ENCODE results near the gene GAGE1. TPM values are rescaled to one million over a fixed set of nuclear protein-coding genes. Genes with fewer than 3 reads are reported as not detected.
"Not testable (repeated sequence)": the region's sequence is repeated elsewhere in the genome, so short reads cannot be mapped to it uniquely, and the experiment has no call there.

GAGE1 gene
- polyA plus RNA-seq (2013, experiment 1 of 2): not detected
- polyA plus RNA-seq (2013, experiment 2 of 2): not detected

- not testable (repeated sequence) for H3K4ac ChIP-seq (ENCODE audit: low read length); H4K91ac ChIP-seq (ENCODE audit: low read depth, low read length, poor library complexity); H3K36me3 ChIP-seq (replicated peaks in 1 of 2; ENCODE audit: control insufficient read depth in 2 of 2, insufficient read depth in 2 of 2, low read length in 2 of 2); H3K9ac ChIP-seq (ENCODE audit: low read depth, low read length, poor library complexity); H3K27ac ChIP-seq (replicated peaks; ENCODE audit: low read length); H2BK5ac ChIP-seq (ENCODE audit: low read length); H2BK12ac ChIP-seq (ENCODE audit: low read length); H3K79me1 ChIP-seq (ENCODE audit: low read depth, low read length); H2BK15ac ChIP-seq (ENCODE audit: low read length); H3K23ac ChIP-seq (ENCODE audit: low read depth, low read length, poor library complexity); H3K4me2 ChIP-seq (ENCODE audit: insufficient read depth, low read length, poor library complexity, severe bottlenecking); H4K8ac ChIP-seq (ENCODE audit: low read depth, low read length); H3K27me3 ChIP-seq (ENCODE audit: control insufficient read depth in 3 of 3, insufficient read depth in 3 of 3, low read depth in 1 of 3, low read length in 3 of 3); H3K4me3 ChIP-seq (ENCODE audit: low read length in 2 of 2); H3K14ac ChIP-seq (ENCODE audit: low read length); H2AFZ ChIP-seq (ENCODE audit: low read length); H2BK120ac ChIP-seq (ENCODE audit: low read depth, low read length); H3K4me1 ChIP-seq (ENCODE audit: control insufficient read depth in 2 of 2, insufficient read depth in 1 of 2, low read depth in 1 of 2, low read length in 2 of 2); H3K18ac ChIP-seq (ENCODE audit: low read length); H3K9me3 ChIP-seq (replicated peaks in 1 of 2; ENCODE audit: control insufficient read depth in 2 of 2, insufficient read depth in 1 of 2, low read depth in 1 of 2, low read length in 2 of 2); DNase-seq (ENCODE audit: low spot score); H2AK5ac ChIP-seq (ENCODE audit: low read depth, low read length)
- no CpG with 5 or more reads among the region's 16 CpGs for WGBS, 2 donors (ENCODE audit: extremely low coverage in 2 of 2, insufficient read length in 2 of 2, insufficient replicate concordance in 1 of 2)
Measured at GRCh38 chrX:49598720-49599119, at the start of gene GAGE1. Gene GAGE1 (plus strand): TSS chrX:49599020. CDS start chrX:49600175, 1,155 bp downstream.

- not testable (repeated sequence) for H3K4me3 ChIP-seq (ENCODE audit: low read length in 2 of 2); H3K27ac ChIP-seq (replicated peaks; ENCODE audit: low read length); H3K14ac ChIP-seq (ENCODE audit: low read length); H2BK12ac ChIP-seq (ENCODE audit: low read length); H3K9me3 ChIP-seq (replicated peaks in 1 of 2; ENCODE audit: control insufficient read depth in 2 of 2, insufficient read depth in 1 of 2, low read depth in 1 of 2, low read length in 2 of 2); H3K4me1 ChIP-seq (ENCODE audit: control insufficient read depth in 2 of 2, insufficient read depth in 1 of 2, low read depth in 1 of 2, low read length in 2 of 2); DNase-seq (ENCODE audit: low spot score); H2AK5ac ChIP-seq (ENCODE audit: low read depth, low read length); H3K4me2 ChIP-seq (ENCODE audit: insufficient read depth, low read length, poor library complexity, severe bottlenecking); H3K4ac ChIP-seq (ENCODE audit: low read length); H3K18ac ChIP-seq (ENCODE audit: low read length); H4K8ac ChIP-seq (ENCODE audit: low read depth, low read length); H3K36me3 ChIP-seq (replicated peaks in 1 of 2; ENCODE audit: control insufficient read depth in 2 of 2, insufficient read depth in 2 of 2, low read length in 2 of 2); H2AFZ ChIP-seq (ENCODE audit: low read length); H3K23ac ChIP-seq (ENCODE audit: low read depth, low read length, poor library complexity); H2BK5ac ChIP-seq (ENCODE audit: low read length); H3K79me1 ChIP-seq (ENCODE audit: low read depth, low read length); H2BK15ac ChIP-seq (ENCODE audit: low read length); H3K27me3 ChIP-seq (ENCODE audit: control insufficient read depth in 3 of 3, insufficient read depth in 3 of 3, low read depth in 1 of 3, low read length in 3 of 3); H2BK120ac ChIP-seq (ENCODE audit: low read depth, low read length); H3K9ac ChIP-seq (ENCODE audit: low read depth, low read length, poor library complexity); H4K91ac ChIP-seq (ENCODE audit: low read depth, low read length, poor library complexity)
- no CpG with 5 or more reads among the region's 16 CpGs for WGBS, 2 donors (ENCODE audit: extremely low coverage in 2 of 2, insufficient read length in 2 of 2, insufficient replicate concordance in 1 of 2)
Measured at GRCh38 chrX:49550989-49551388, 47.8 kb upstream of the GAGE1 start, which contains the start of gene GAGE12E. Gene GAGE12E (plus strand): TSS chrX:49551289. CDS start chrX:49552444, 1,155 bp downstream.

GRCh38 chrX:49560542-49560941 is 38.3 kb upstream of the GAGE1 start, which contains the start of gene GAGE12F:
Gene GAGE12F (plus strand): TSS chrX:49560842. CDS start chrX:49561997, 1,155 bp downstream.
- not testable (repeated sequence) for H3K18ac ChIP-seq (ENCODE audit: low read length)
- WGBS, 2 donors (ENCODE audit: extremely low coverage in 2 of 2, insufficient read length in 2 of 2, insufficient replicate concordance in 1 of 2): no CpG with 5 or more reads among the region's 16 CpGs

GRCh38 chrX:49568728-49569127 is 30.1 kb upstream of the GAGE1 start:
- not testable (repeated sequence) for H3K4ac ChIP-seq (ENCODE audit: low read length); H3K4me1 ChIP-seq (ENCODE audit: control insufficient read depth in 2 of 2, insufficient read depth in 1 of 2, low read depth in 1 of 2, low read length in 2 of 2); H3K18ac ChIP-seq (ENCODE audit: low read length); H3K9me3 ChIP-seq (replicated peaks in 1 of 2; ENCODE audit: control insufficient read depth in 2 of 2, insufficient read depth in 1 of 2, low read depth in 1 of 2, low read length in 2 of 2); H3K27me3 ChIP-seq (ENCODE audit: control insufficient read depth in 3 of 3, insufficient read depth in 3 of 3, low read depth in 1 of 3, low read length in 3 of 3); H3K9ac ChIP-seq (ENCODE audit: low read depth, low read length, poor library complexity); H4K91ac ChIP-seq (ENCODE audit: low read depth, low read length, poor library complexity); H2BK12ac ChIP-seq (ENCODE audit: low read length); H2AK5ac ChIP-seq (ENCODE audit: low read depth, low read length); H2BK120ac ChIP-seq (ENCODE audit: low read depth, low read length); H3K36me3 ChIP-seq (replicated peaks in 1 of 2; ENCODE audit: control insufficient read depth in 2 of 2, insufficient read depth in 2 of 2, low read length in 2 of 2); H3K79me1 ChIP-seq (ENCODE audit: low read depth, low read length); H2AFZ ChIP-seq (ENCODE audit: low read length); H4K8ac ChIP-seq (ENCODE audit: low read depth, low read length); H3K23ac ChIP-seq (ENCODE audit: low read depth, low read length, poor library complexity); H2BK5ac ChIP-seq (ENCODE audit: low read length); H3K27ac ChIP-seq (replicated peaks; ENCODE audit: low read length); H2BK15ac ChIP-seq (ENCODE audit: low read length); DNase-seq (ENCODE audit: low spot score); H3K14ac ChIP-seq (ENCODE audit: low read length); H3K4me3 ChIP-seq (ENCODE audit: low read length in 2 of 2); H3K4me2 ChIP-seq (ENCODE audit: insufficient read depth, low read length, poor library complexity, severe bottlenecking)
- WGBS, 2 donors (ENCODE audit: extremely low coverage in 2 of 2, insufficient read length in 2 of 2, insufficient replicate concordance in 1 of 2): no CpG with 5 or more reads among the region's 11 CpGs

More at GRCh38 chrX:49560542-49560941, 38.3 kb upstream of the GAGE1 start, which contains the start of gene GAGE12F:
- H3K4ac ChIP-seq (ENCODE audit: low read length); H2AK5ac ChIP-seq (ENCODE audit: low read depth, low read length); H4K8ac ChIP-seq (ENCODE audit: low read depth, low read length); H3K4me1 ChIP-seq (ENCODE audit: control insufficient read depth in 2 of 2, insufficient read depth in 1 of 2, low read depth in 1 of 2, low read length in 2 of 2); H3K79me1 ChIP-seq (ENCODE audit: low read depth, low read length); DNase-seq (ENCODE audit: low spot score); H3K36me3 ChIP-seq (replicated peaks in 1 of 2; ENCODE audit: control insufficient read depth in 2 of 2, insufficient read depth in 2 of 2, low read length in 2 of 2); H3K27ac ChIP-seq (replicated peaks; ENCODE audit: low read length); H2BK15ac ChIP-seq (ENCODE audit: low read length); H2AFZ ChIP-seq (ENCODE audit: low read length); H2BK120ac ChIP-seq (ENCODE audit: low read depth, low read length); H3K23ac ChIP-seq (ENCODE audit: low read depth, low read length, poor library complexity); H3K27me3 ChIP-seq (ENCODE audit: control insufficient read depth in 3 of 3, insufficient read depth in 3 of 3, low read depth in 1 of 3, low read length in 3 of 3); H4K91ac ChIP-seq (ENCODE audit: low read depth, low read length, poor library complexity); H3K14ac ChIP-seq (ENCODE audit: low read length); H2BK5ac ChIP-seq (ENCODE audit: low read length); H3K9me3 ChIP-seq (replicated peaks in 1 of 2; ENCODE audit: control insufficient read depth in 2 of 2, insufficient read depth in 1 of 2, low read depth in 1 of 2, low read length in 2 of 2); H3K4me3 ChIP-seq (ENCODE audit: low read length in 2 of 2); H3K9ac ChIP-seq (ENCODE audit: low read depth, low read length, poor library complexity); H2BK12ac ChIP-seq (ENCODE audit: low read length); H3K4me2 ChIP-seq (ENCODE audit: insufficient read depth, low read length, poor library complexity, severe bottlenecking): not testable (repeated sequence)

Measured in neuronal stem cell (in vitro differentiated cells).